Liver (tissue), 9 donors: ENCODE data around the gene CTU2. TPM values are rescaled to one million over a fixed set of nuclear protein-coding genes. Genes with fewer than 3 reads are reported as not detected.

Experiments used
- DNase-seq: peaks from one replicate; pipeline ENCODE4 v3.0.0-alpha.2; 2017; ENCODE audit warnings: low spot score
- H3K27ac ChIP-seq, 2 donors: one replicate each; pipeline ENCODE4 v1.7.0; 2013; ENCODE audit warnings: inconsistent platforms in 2 of 2, low read length in 2 of 2, control low read depth in 1 of 2, low read depth in 1 of 2, mild to moderate bottlenecking in 1 of 2
- H3K27me3 ChIP-seq, 4 donors: one replicate each; pipeline versions ENCODE4 v1.6.1 to v1.7.0; 2013; ENCODE audit warnings: low read length in 3 of 4, inconsistent platforms in 1 of 4, mild to moderate bottlenecking in 1 of 4, moderate library complexity in 1 of 4; ENCODE audit not compliant: control insufficient read depth in 4 of 4, insufficient read depth in 4 of 4
- H3K36me3 ChIP-seq, 4 donors: one replicate each; pipeline versions ENCODE4 v1.6.1 to v1.7.0; 2013; ENCODE audit warnings: low read length in 3 of 4, mild to moderate bottlenecking in 3 of 4, low read depth in 1 of 4, moderate library complexity in 1 of 4; ENCODE audit not compliant: control insufficient read depth in 4 of 4, insufficient read depth in 3 of 4
- H3K4me1 ChIP-seq, 4 donors: one replicate each; pipeline versions ENCODE4 v1.6.1 to v1.7.0; 2013; ENCODE audit warnings: low read length in 3 of 4, mild to moderate bottlenecking in 3 of 4, moderate library complexity in 1 of 4; ENCODE audit not compliant: control insufficient read depth in 4 of 4, insufficient read depth in 4 of 4
- H3K4me3 ChIP-seq, 3 donors: one replicate each; pipeline versions ENCODE4 v1.6.1 to v1.7.0; 2013; ENCODE audit warnings: low read length in 3 of 3, control low read depth in 1 of 3, low read depth in 1 of 3, mild to moderate bottlenecking in 1 of 3
- H3K9ac ChIP-seq, 2 donors: one replicate each; pipeline ENCODE4 v1.7.0; 2013; ENCODE audit warnings: low read length in 2 of 2, mild to moderate bottlenecking in 2 of 2, moderate library complexity in 2 of 2, control low read depth in 1 of 2, low read depth in 1 of 2
- H3K9me3 ChIP-seq, 4 donors: one replicate each; pipeline versions ENCODE4 v1.6.1 to v1.7.0; 2013; ENCODE audit warnings: low read length in 3 of 4; ENCODE audit not compliant: control insufficient read depth in 4 of 4
- CTCF ChIP-seq: fragments of 150-350 bp; IDR thresholded peaks from 2 replicates; pipeline ENCODE4 v1.5.1; 2017; ENCODE audit warnings: improper control_type of control experiment, low read depth, low read length; ENCODE audit not compliant: missing input control
- EGR1 ChIP-seq, 2 donors: IDR thresholded peaks; 2 replicates each; pipeline ENCODE4 v1.6.1; 2016 to 2018; ENCODE audit warnings: antibody characterized with exemption in 2 of 2, low read depth in 2 of 2
- FOXA1 ChIP-seq: IDR thresholded peaks from 2 replicates; pipeline ENCODE4 v1.6.1; 2016; ENCODE audit warnings: antibody characterized with exemption
- FOXA2 ChIP-seq: IDR thresholded peaks from 2 replicates; pipeline ENCODE4 v1.6.1; 2016; ENCODE audit warnings: antibody characterized with exemption
- GABPA ChIP-seq, 2 donors: IDR thresholded peaks in 1 of 2; conservative IDR thresholded peaks in 1 of 2; 2 replicates each; pipeline ENCODE4 v1.6.1; 2016; ENCODE audit warnings: antibody characterized with exemption in 2 of 2, mild to moderate bottlenecking in 1 of 2, moderate library complexity in 1 of 2
- HNF4A ChIP-seq, 2 donors: conservative IDR thresholded peaks; 2 replicates each; pipeline ENCODE4 v1.6.1; 2016; ENCODE audit warnings: antibody characterized with exemption in 2 of 2, mild to moderate bottlenecking in 2 of 2
- HNF4G ChIP-seq: IDR thresholded peaks from 2 replicates; pipeline ENCODE4 v1.6.1; 2016; ENCODE audit warnings: antibody characterized with exemption
- JUND ChIP-seq, 2 donors: IDR thresholded peaks; 2 replicates each; pipeline ENCODE4 v1.6.1; 2016; ENCODE audit warnings: antibody characterized with exemption in 2 of 2
- RAD21 ChIP-seq, 2 donors: IDR thresholded peaks; 2 replicates each; pipeline ENCODE4 v1.6.1; 2016; ENCODE audit warnings: antibody characterized with exemption in 2 of 2, mild to moderate bottlenecking in 2 of 2
- SP1 ChIP-seq: IDR thresholded peaks from 2 replicates; pipeline ENCODE4 v1.6.1; 2018; ENCODE audit warnings: antibody characterized with exemption, mild to moderate bottlenecking
- TAF1 ChIP-seq: conservative IDR thresholded peaks from 2 replicates; pipeline ENCODE4 v1.6.1; 2016; ENCODE audit warnings: antibody characterized with exemption, mild to moderate bottlenecking
- YY1 ChIP-seq: IDR thresholded peaks from 2 replicates; pipeline ENCODE4 v1.6.1; 2016; ENCODE audit warnings: antibody characterized with exemption, mild to moderate bottlenecking
- ZBTB33 ChIP-seq: IDR thresholded peaks from 2 replicates; pipeline ENCODE4 v1.6.1; 2016; ENCODE audit warnings: antibody characterized with exemption
- WGBS: extraction: QIAGEN DNeasy Blood & Tissue Kit; methylation state at CpG from one replicate; pipeline ENCODE4 v1.1.7; 2013; 5-methylcytosine and 5-hydroxymethylcytosine counted together
- polyA plus RNA-seq, 2 donors: library from polyadenylated mRNA; stranded (reverse) in 1 of 2; unstranded in 1 of 2; fragments of 200-250 nt in 1 of 2; fragments of >200 nt in 1 of 2; fragmentation: Nextera tagmentation in 1 of 2; extraction: Ambion mirVana in 1 of 2; gene quantifications; one replicate each; pipeline versions ENCODE4 v1.2.1 to v1.2.3, GENCODE V29; 2013 to 2015
- total RNA-seq, 2 donors: library from RNA; depleted of rRNA; stranded (reverse); fragments of >200 nt; gene quantifications; one replicate each; pipeline ENCODE4 v1.2.3, GENCODE V29; 2014
- TF ChIP-seq, protein P1 (sequence below): IDR thresholded peaks from 2 replicates; pipeline ENCODE4 v1.6.1; 2016; ENCODE audit warnings: antibody characterized with exemption, mild to moderate bottlenecking
- TF ChIP-seq, protein P2 (sequence below): IDR thresholded peaks from 2 replicates; pipeline ENCODE4 v1.6.1; 2016; ENCODE audit warnings: antibody characterized with exemption
- donor health status: healthy.
- donor health status: healthy.
- donor health status: healthy.
- donor health status: healthy.
- donor health status: healthy.

CTU2 gene
- total and polyA plus RNA-seq, 4 donors = 7.0 to 8.5 (median 7.4) TPM

DNA sequence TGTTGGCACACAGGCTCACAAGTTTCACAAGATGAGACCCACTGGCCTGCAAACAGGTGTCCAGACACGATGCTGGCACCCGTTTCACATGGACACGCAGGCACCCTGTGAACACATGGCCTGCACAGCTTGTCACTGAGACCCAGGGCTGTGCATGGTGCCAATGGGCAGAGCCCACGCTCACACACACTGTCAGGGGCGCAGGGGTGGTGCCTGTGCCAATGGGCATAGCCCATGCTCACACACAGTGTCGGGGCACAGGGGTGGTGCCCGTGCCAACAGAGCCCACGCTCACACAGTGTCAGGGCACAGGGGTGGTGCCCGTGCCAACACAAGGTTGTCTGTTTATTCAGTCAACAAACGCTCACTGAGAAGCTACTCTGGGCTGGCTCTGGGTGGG lies 29.3 kb downstream of the CTU2 start:
- H3K27ac ChIP-seq = no peak overlapping the region
- TF ChIP-seq, protein P1, sequence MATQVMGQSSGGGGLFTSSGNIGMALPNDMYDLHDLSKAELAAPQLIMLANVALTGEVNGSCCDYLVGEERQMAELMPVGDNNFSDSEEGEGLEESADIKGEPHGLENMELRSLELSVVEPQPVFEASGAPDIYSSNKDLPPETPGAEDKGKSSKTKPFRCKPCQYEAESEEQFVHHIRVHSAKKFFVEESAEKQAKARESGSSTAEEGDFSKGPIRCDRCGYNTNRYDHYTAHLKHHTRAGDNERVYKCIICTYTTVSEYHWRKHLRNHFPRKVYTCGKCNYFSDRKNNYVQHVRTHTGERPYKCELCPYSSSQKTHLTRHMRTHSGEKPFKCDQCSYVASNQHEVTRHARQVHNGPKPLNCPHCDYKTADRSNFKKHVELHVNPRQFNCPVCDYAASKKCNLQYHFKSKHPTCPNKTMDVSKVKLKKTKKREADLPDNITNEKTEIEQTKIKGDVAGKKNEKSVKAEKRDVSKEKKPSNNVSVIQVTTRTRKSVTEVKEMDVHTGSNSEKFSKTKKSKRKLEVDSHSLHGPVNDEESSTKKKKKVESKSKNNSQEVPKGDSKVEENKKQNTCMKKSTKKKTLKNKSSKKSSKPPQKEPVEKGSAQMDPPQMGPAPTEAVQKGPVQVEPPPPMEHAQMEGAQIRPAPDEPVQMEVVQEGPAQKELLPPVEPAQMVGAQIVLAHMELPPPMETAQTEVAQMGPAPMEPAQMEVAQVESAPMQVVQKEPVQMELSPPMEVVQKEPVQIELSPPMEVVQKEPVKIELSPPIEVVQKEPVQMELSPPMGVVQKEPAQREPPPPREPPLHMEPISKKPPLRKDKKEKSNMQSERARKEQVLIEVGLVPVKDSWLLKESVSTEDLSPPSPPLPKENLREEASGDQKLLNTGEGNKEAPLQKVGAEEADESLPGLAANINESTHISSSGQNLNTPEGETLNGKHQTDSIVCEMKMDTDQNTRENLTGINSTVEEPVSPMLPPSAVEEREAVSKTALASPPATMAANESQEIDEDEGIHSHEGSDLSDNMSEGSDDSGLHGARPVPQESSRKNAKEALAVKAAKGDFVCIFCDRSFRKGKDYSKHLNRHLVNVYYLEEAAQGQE = no peak
- no peak for TF ChIP-seq ZBTB33
- no peak for TF ChIP-seq FOXA1
- no peak for TF ChIP-seq SP1
- no peak for TF ChIP-seq YY1
- no peak for TF ChIP-seq JUND (IDR thresholded peaks at IDR 0.05)
- TF ChIP-seq EGR1 (IDR thresholded peaks at IDR 0.05; ENCODE audit: low read depth in 2 of 2) = no peak
- TF ChIP-seq, protein P2, sequence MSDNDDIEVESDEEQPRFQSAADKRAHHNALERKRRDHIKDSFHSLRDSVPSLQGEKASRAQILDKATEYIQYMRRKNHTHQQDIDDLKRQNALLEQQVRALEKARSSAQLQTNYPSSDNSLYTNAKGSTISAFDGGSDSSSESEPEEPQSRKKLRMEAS = no peak
- no peak for TF ChIP-seq HNF4A (conservative IDR thresholded peaks at IDR 0.05)
- TF ChIP-seq TAF1 = no peak
- DNase-seq = no peak
- H3K9ac ChIP-seq = no peak overlapping the region
- H3K4me3 ChIP-seq = no peak overlapping the region
- no peaks in the 10 kb centered on the region for H3K27me3 ChIP-seq
- WGBS = 91% methylated on average over 10 of the region's 10 CpGs
- peaks cover 4 to 46% (median 19%) of the 10 kb centered on the region in 4 donors for H3K36me3 ChIP-seq
- H3K4me1 ChIP-seq = peaks cover 0 to 2% (median under 1%) of the 10 kb centered on the region in 4 donors
- no peaks in the 10 kb centered on the region for H3K9me3 ChIP-seq

DNA sequence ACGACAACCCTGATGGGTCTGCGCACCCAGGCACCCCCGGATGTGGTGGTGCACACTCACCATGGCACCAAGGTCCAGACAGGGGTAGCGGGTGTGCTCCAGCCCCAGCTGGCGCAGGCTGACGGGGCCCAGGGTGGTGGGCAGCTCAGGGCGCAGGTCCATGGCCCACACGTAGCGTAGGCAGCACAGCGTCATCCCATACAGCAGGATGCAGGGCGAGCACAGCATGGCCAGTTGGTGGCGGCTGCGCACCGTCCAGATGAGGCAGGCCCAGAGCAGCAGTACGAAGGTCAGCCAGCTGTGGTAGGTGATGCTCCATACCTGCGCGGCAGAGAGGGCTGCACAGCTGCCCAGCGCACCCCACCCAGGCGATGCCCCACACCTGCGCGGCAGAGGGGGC lies 29.8 kb downstream of the CTU2 start:
- Histone ChIP-seq H3K9me3 (no peaks in the 10 kb centered on the region), H3K4me3 (no peak overlapping the region), H3K9ac (no peak overlapping the region), H3K27me3 (no peaks in the 10 kb centered on the region), H3K27ac (no peak overlapping the region), H3K36me3 (peaks cover 4 to 48% (median 20%) of the 10 kb centered on the region in 4 donors), H3K4me1 (peaks cover 0 to 2% (median under 1%) of the 10 kb centered on the region in 4 donors)
- no peak for TF ChIP-seq JUND (IDR thresholded peaks at IDR 0.05)
- TF ChIP-seq RAD21 (IDR thresholded peaks at IDR 0.05) = no peak
- no peak for TF ChIP-seq HNF4G
- 94% methylated on average over 21 of the region's 21 CpGs for WGBS
- no peak for DNase-seq

DNA sequence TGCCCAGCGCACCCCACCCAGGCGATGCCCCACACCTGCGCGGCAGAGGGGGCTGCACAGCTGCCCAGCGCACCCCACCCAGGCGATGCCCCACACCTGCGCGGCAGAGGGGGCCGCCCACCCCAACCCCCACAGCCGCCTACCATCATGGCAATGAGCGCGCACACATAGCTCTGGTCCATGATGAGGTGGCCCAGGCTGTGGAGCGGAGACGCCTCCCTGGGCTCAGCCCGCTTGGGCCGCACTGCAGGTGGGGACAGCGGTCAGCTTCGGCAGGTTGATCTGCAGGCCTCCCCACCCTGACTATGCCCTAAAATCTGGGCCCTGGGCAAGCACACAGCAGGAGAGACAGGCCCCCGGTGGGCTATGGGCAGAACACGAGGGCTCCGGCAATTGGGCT lies 30.2 kb downstream of the CTU2 start:
- peaks cover 0 to 2% (median under 1%) of the 10 kb centered on the region in 4 donors for H3K4me1 ChIP-seq
- no peaks in the 10 kb centered on the region for H3K9me3 ChIP-seq
- peaks cover 4 to 51% (median 21%) of the 10 kb centered on the region in 4 donors for H3K36me3 ChIP-seq
- H3K27me3 ChIP-seq = no peaks in the 10 kb centered on the region
- no peak overlapping the region for H3K4me3 ChIP-seq
- H3K27ac ChIP-seq = no peak overlapping the region
- TF ChIP-seq, protein P1 = no peak
- TF ChIP-seq GABPA (IDR thresholded peaks at IDR 0.05 in 1 of 2, conservative IDR thresholded peaks at IDR 0.05 in 1 of 2) (no peak), CTCF (no peak), ZBTB33 (no peak), FOXA2 (no peak)
- DNase-seq = no peak
- 98% methylated on average over 21 of the region's 21 CpGs for WGBS
- no peak overlapping the region for H3K9ac ChIP-seq
